ENCODE results near the gene ASPM. TPM values are rescaled to one million over a fixed set of nuclear protein-coding genes. Genes with fewer than 3 reads are reported as not detected.

The ASPM gene
- polyA plus RNA-seq, 3 donors, result 0.01 to 0.08 (median 0.05) TPM

DNA sequence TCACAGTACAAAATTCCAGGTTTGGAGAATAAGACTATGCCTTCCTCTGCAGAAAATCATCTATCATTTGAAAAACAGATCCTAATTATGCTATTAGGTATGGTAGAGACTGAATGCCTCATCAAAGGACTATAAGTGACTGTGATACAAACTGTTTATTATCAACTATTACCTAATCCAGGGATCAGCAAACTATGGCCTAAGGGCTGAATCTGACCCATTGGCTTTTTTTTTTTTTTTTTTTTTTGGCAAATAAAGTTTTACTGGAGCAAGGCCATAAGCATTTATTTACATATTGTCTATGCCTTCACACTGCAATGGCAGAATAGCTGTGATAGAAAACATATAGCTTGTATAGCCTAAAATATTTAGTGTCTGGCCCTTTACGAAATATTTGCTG lies 4.7 kb upstream of the ASPM start:
- Histone ChIP-seq H3K27me3 (ENCODE audit: control insufficient read depth in 2 of 2, insufficient read depth in 2 of 2, low read length in 2 of 2) (no peaks in the 10 kb centered on the region), H3K4me2 (replicated peaks; ENCODE audit: extremely low read depth, low read length, poor library complexity, severe bottlenecking) (no peak overlapping the region), H3K9ac (ENCODE audit: insufficient read depth, low read length, poor library complexity, severe bottlenecking) (no peak overlapping the region), H2AFZ (ENCODE audit: insufficient read depth, low read depth, low read length, poor library complexity, severe bottlenecking) (no peak overlapping the region), H3K36me3 (replicated peaks in 1 of 2; ENCODE audit: control insufficient read depth in 1 of 2, insufficient read depth in 2 of 2, low read length in 2 of 2) (no peaks in the 10 kb centered on the region), H3K79me2 (ENCODE audit: insufficient read depth, low read length) (peaks cover 3% of the 10 kb centered on the region), H3K4me1 (ENCODE audit: control insufficient read depth in 1 of 2, insufficient read depth in 2 of 2, low read length in 2 of 2) (peaks cover 0 to 6% of the 10 kb centered on the region in 2 donors), H3K9me3 (replicated peaks in 1 of 2; ENCODE audit: control insufficient read depth in 1 of 2, insufficient read depth in 1 of 2, low read length in 2 of 2) (no peaks in the 10 kb centered on the region), H3K27ac (ENCODE audit: low read depth in 1 of 2, low read length in 2 of 2) (no peak overlapping the region), H3K4me3 (replicated peaks in 1 of 3; ENCODE audit: low read depth in 2 of 3, low read length in 3 of 3) (no peak overlapping the region), H4K20me1 (ENCODE audit: insufficient read depth, low read length) (no peaks in the 10 kb centered on the region)
- no peak for DNase-seq
- no peak overlapping the region for H3K27ac Mint-ChIP-seq
- no CpG with 5 or more reads among the region's 1 CpG for WGBS (ENCODE audit: insufficient coverage)
- TF ChIP-seq, protein P1, sequence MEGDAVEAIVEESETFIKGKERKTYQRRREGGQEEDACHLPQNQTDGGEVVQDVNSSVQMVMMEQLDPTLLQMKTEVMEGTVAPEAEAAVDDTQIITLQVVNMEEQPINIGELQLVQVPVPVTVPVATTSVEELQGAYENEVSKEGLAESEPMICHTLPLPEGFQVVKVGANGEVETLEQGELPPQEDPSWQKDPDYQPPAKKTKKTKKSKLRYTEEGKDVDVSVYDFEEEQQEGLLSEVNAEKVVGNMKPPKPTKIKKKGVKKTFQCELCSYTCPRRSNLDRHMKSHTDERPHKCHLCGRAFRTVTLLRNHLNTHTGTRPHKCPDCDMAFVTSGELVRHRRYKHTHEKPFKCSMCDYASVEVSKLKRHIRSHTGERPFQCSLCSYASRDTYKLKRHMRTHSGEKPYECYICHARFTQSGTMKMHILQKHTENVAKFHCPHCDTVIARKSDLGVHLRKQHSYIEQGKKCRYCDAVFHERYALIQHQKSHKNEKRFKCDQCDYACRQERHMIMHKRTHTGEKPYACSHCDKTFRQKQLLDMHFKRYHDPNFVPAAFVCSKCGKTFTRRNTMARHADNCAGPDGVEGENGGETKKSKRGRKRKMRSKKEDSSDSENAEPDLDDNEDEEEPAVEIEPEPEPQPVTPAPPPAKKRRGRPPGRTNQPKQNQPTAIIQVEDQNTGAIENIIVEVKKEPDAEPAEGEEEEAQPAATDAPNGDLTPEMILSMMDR (IDR thresholded peaks at IDR 0.05), result no peak
- H3K9me3 Mint-ChIP-seq, result peaks cover 0 to 5% (median 0%) of the 10 kb centered on the region in 7 donors
- H3K4me1 Mint-ChIP-seq, result peaks cover 2% of the 10 kb centered on the region
- no peak overlapping the region for H3K4me3 Mint-ChIP-seq
- no peaks in the 10 kb centered on the region for H3K27me3 Mint-ChIP-seq (ENCODE audit: low read depth in 3 of 3)
- no peaks in the 10 kb centered on the region for H3K36me3 Mint-ChIP-seq
- intact Hi-C loops (cut with micrococcal nuclease), result no loop called here

DNA sequence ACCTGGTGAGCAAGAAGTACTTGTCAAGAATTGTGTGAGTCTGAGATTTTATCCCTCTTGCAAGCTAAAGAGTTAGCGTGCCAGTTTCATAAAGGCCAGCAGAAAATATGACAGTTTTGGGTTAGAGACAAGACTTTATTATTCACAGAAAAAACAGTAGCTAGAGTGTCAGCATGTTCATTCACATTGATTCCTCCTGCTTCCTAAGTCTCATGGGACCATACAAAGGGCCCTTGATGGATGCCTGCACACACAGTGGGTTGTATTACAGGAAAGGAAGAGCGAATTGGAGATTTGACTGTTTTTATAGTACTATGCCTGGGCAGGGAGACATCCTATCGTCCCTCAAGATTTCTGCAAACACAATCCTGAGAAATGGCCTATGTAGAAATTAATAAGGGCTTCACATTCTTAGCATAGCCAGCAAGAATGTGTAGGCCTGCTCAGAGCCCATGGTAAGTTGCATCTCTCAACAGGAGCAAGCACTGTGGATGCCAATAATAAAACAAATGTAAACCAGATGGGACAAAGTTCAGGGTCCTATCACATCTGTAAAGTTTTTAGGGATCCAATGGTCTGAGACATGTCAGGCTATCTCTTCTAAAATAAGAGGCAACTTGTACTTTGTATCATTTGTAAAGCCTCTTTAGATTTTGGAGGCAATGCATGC lies 4.0 kb upstream of the ASPM start:
- Mint-ChIP-seq H3K36me3 (no peaks in the 10 kb centered on the region), H3K27me3 (ENCODE audit: low read depth in 3 of 3) (no peaks in the 10 kb centered on the region), H3K9me3 (peaks cover 0 to 5% (median 0%) of the 10 kb centered on the region in 7 donors), H3K4me3 (no peak overlapping the region), H3K27ac (no peak overlapping the region), H3K4me1 (peaks cover 6% of the 10 kb centered on the region)
- Histone ChIP-seq H3K9ac (ENCODE audit: insufficient read depth, low read length, poor library complexity, severe bottlenecking) (no peak overlapping the region), H4K20me1 (ENCODE audit: insufficient read depth, low read length) (no peaks in the 10 kb centered on the region), H3K4me2 (replicated peaks; ENCODE audit: extremely low read depth, low read length, poor library complexity, severe bottlenecking) (no peak overlapping the region), H3K36me3 (replicated peaks in 1 of 2; ENCODE audit: control insufficient read depth in 1 of 2, insufficient read depth in 2 of 2, low read length in 2 of 2) (no peaks in the 10 kb centered on the region), H3K4me3 (replicated peaks in 1 of 3; ENCODE audit: low read depth in 2 of 3, low read length in 3 of 3) (no peak overlapping the region), H3K27ac (ENCODE audit: low read depth in 1 of 2, low read length in 2 of 2) (no peak overlapping the region), H3K9me3 (replicated peaks in 1 of 2; ENCODE audit: control insufficient read depth in 1 of 2, insufficient read depth in 1 of 2, low read length in 2 of 2) (no peaks in the 10 kb centered on the region), H3K4me1 (ENCODE audit: control insufficient read depth in 1 of 2, insufficient read depth in 2 of 2, low read length in 2 of 2) (peaks cover 4 to 13% of the 10 kb centered on the region in 2 donors), H2AFZ (ENCODE audit: insufficient read depth, low read depth, low read length, poor library complexity, severe bottlenecking) (no peak overlapping the region), H3K79me2 (ENCODE audit: insufficient read depth, low read length) (peaks cover 10% of the 10 kb centered on the region), H3K27me3 (ENCODE audit: control insufficient read depth in 2 of 2, insufficient read depth in 2 of 2, low read length in 2 of 2) (no peaks in the 10 kb centered on the region)
- DNase-seq, result no peak
- 100% methylated on average over 1 of the region's 3 CpGs for whole genome bisulfite sequencing (ENCODE audit: insufficient coverage)
- TF ChIP-seq, protein P1 (IDR thresholded peaks at IDR 0.05), result no peak
- intact Hi-C loops (cut with micrococcal nuclease), result no loop called here
